ENCODE data around the gene PJVK. TPM values are rescaled to one million over a fixed set of nuclear protein-coding genes. Genes with fewer than 3 reads are reported as not detected.

The PJVK gene
- polyA plus RNA-seq, 1 of the 3 experiments (the other 2 are of a cell fraction), result 5.3 TPM

- Histone ChIP-seq H3K36me3 (replicated peaks in 1 of 2; ENCODE audit: control insufficient read depth in 1 of 2, insufficient read depth in 2 of 2, low read length in 1 of 2) (peaks cover 21 to 26% of the 10 kb centered on the region in 2 experiments), H3K79me2 (ENCODE audit: insufficient read depth) (peaks cover 30% of the 10 kb centered on the region), H3K27me3 (ENCODE audit: insufficient read depth) (no peaks in the 10 kb centered on the region), H3K4me2 (no peak overlapping the region), H3K4me3 (ENCODE audit: low read depth in 2 of 2, low read length in 1 of 2) (no peak overlapping the region), H3K9me3 (no peaks in the 10 kb centered on the region), H3F3A (replicated peaks; ENCODE audit: insufficient read depth) (peaks cover 3% of the 10 kb centered on the region), H3K27ac (ENCODE audit: low read depth in 2 of 2, low read length in 1 of 2) (no peak overlapping the region), H2AFZ (ENCODE audit: low read depth) (no peak overlapping the region), H3K9ac (no peak overlapping the region), H3K4me1 (ENCODE audit: control insufficient read depth in 1 of 2, insufficient read depth in 2 of 2, low read depth in 1 of 2, low read length in 1 of 2) (no peaks in the 10 kb centered on the region), H4K20me1 (ENCODE audit: insufficient read depth) (no peaks in the 10 kb centered on the region), H3K9me2 (no peaks in the 10 kb centered on the region)
- TF ChIP-seq TEAD4 (IDR thresholded peaks at IDR 0.05; ENCODE audit: borderline replicate concordance, insufficient read depth) (no peak), JUND (IDR thresholded peaks at IDR 0.05) (no peak), NRF1 (IDR thresholded peaks at IDR 0.05; ENCODE audit: low read depth, low read length) (no peak), FOSL2 (IDR thresholded peaks at IDR 0.05; ENCODE audit: borderline replicate concordance, low read depth) (no peak), YY1 (IDR thresholded peaks at IDR 0.05; ENCODE audit: low read depth) (no peak), MEF2A (IDR thresholded peaks at IDR 0.05; ENCODE audit: borderline replicate concordance, low read depth) (no peak), RCOR1 (IDR thresholded peaks at IDR 0.05; ENCODE audit: low read length) (no peak), ELF1 (IDR thresholded peaks at IDR 0.05) (no peak), CTCF (IDR thresholded peaks at IDR 0.05) (no peak), POLR2AphosphoS5 (IDR thresholded peaks at IDR 0.05; ENCODE audit: low read depth, low read length) (no peak), GATA2 (CRISPR knock-in tag; IDR thresholded peaks at IDR 0.05) (no peak)
- POLR2A ChIA-PET, result no interaction called here
- no peak for DNase-seq
- CTCF ChIA-PET, result interaction anchor here (0.6 to 3.0 kb wide), 2 partner anchors 11 to 178 kb away, joined by 5 to 12 read pairs; no protein-coding TSS in a partner anchor
- 93% methylated on average over 4 of the region's 4 CpGs for WGBS (ENCODE audit: low lambda C conversion rate)
These were observed 25.8 kb upstream of the PJVK start for GRCh38 chr2:178425255-178425827.

- TF ChIP-seq SMC3 (IDR thresholded peaks at IDR 0.05; ENCODE audit: low read depth, low read length) (no peak), NFIC (IDR thresholded peaks at IDR 0.05; ENCODE audit: borderline replicate concordance) (0 out of 2 replicates have a peak, but pooled peaks have one; percentile 11), FOXM1 (IDR thresholded peaks at IDR 0.05; ENCODE audit: low read depth) (no peak), TCF12 (IDR thresholded peaks at IDR 0.05) (0 out of 2 replicates have a peak, but pooled peaks have one; percentile 9)
- peaks cover 30% of the 10 kb centered on the region for H3K79me2 ChIP-seq (ENCODE audit: insufficient read depth)
- peaks cover 3% of the 10 kb centered on the region for H3F3A ChIP-seq (replicated peaks; ENCODE audit: insufficient read depth)
- ChIA-PET CTCF (interaction anchor here (0.6 to 3.0 kb wide), 2 partner anchors 12 to 177 kb away, joined by 5 to 12 read pairs; no protein-coding TSS in a partner anchor), POLR2A (no interaction called here)
- peaks cover 27 to 36% of the 10 kb centered on the region in 2 experiments for H3K36me3 ChIP-seq (replicated peaks in 1 of 2; ENCODE audit: control insufficient read depth in 1 of 2, insufficient read depth in 2 of 2, low read length in 1 of 2)
- no peaks in the 10 kb centered on the region for H3K9me2 ChIP-seq
- no peak overlapping the region for H2AFZ ChIP-seq (ENCODE audit: low read depth)
- H4K20me1 ChIP-seq (ENCODE audit: insufficient read depth), result no peaks in the 10 kb centered on the region
- H3K9ac ChIP-seq, result no peak overlapping the region
- H3K27ac ChIP-seq (ENCODE audit: low read depth in 2 of 2, low read length in 1 of 2), result no peak overlapping the region
- no peaks in the 10 kb centered on the region for H3K9me3 ChIP-seq
- H3K4me2 ChIP-seq, result no peak overlapping the region
- 86% methylated on average over 3 of the region's 3 CpGs for WGBS (ENCODE audit: low lambda C conversion rate)
- no peaks in the 10 kb centered on the region for H3K4me1 ChIP-seq (ENCODE audit: control insufficient read depth in 1 of 2, insufficient read depth in 2 of 2, low read depth in 1 of 2, low read length in 1 of 2)
- H3K4me3 ChIP-seq (ENCODE audit: low read depth in 2 of 2, low read length in 1 of 2), result no peak overlapping the region; a peak in 1 of 4 replicates
- DNase-seq, result no peak
- H3K27me3 ChIP-seq (ENCODE audit: insufficient read depth), result no peaks in the 10 kb centered on the region
These were observed 24.8 kb upstream of the PJVK start for GRCh38 chr2:178426388-178426787.

Data from SK-N-SH (cell line).